ENCODE measurements around the gene MBD3L1.

Gene MBD3L1

GRCh38 chr19:8832132-8833021 lies at the start of gene MBD3L1, which contains the start of gene ZNF558:
MBD3L1 (plus strand) TSS chr19:8832377; CDS start chr19:8842679, 10,302 bp downstream.
ZNF558 (minus strand) TSS chr19:8832304; CDS start chr19:8822659, 9,645 bp downstream.
- no peak for TF ChIP-seq CTCF (IDR thresholded peaks at IDR 0.05; ENCODE audit: low read length, missing control alignments)
- H3K4me3 ChIP-seq (replicated peaks; ENCODE audit: low read depth, low read length), result peak within 1 kb of the TSS; percentile 81
- peak; percentile 98 for DNase-seq (ENCODE audit: low read depth)

- H3K4me3 ChIP-seq (replicated peaks; ENCODE audit: low read depth, low read length), result no peak overlapping the region
- no peak for DNase-seq (ENCODE audit: low read depth)
- TF ChIP-seq CTCF (IDR thresholded peaks at IDR 0.05; ENCODE audit: low read length, missing control alignments), result no peak
These were observed 37.4 kb upstream of the MBD3L1 start for GRCh38 chr19:8794823-8795222.

DNA sequence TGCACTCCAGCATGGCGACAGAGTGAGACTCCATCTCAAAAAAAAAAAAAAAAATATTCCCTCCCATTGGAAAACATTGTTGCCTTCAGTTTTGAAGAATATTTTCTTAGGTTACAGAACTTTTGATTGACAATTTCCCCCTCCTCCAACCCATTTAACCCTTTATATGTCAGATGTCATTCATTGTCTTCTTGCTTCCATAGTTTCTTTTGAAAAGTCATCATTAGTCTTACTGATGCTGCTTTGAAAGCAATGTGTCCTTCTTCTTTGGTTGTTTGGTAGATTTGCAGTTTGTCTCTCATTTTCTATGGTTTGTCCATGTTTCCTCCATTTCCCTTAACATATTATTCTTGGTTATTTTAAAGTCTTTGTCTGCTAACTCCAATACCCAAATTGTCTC lies 25.5 kb upstream of the MBD3L1 start:
- no peak for TF ChIP-seq CTCF (IDR thresholded peaks at IDR 0.05; ENCODE audit: low read length, missing control alignments)
- no peak for DNase-seq (ENCODE audit: low read depth)

DNA sequence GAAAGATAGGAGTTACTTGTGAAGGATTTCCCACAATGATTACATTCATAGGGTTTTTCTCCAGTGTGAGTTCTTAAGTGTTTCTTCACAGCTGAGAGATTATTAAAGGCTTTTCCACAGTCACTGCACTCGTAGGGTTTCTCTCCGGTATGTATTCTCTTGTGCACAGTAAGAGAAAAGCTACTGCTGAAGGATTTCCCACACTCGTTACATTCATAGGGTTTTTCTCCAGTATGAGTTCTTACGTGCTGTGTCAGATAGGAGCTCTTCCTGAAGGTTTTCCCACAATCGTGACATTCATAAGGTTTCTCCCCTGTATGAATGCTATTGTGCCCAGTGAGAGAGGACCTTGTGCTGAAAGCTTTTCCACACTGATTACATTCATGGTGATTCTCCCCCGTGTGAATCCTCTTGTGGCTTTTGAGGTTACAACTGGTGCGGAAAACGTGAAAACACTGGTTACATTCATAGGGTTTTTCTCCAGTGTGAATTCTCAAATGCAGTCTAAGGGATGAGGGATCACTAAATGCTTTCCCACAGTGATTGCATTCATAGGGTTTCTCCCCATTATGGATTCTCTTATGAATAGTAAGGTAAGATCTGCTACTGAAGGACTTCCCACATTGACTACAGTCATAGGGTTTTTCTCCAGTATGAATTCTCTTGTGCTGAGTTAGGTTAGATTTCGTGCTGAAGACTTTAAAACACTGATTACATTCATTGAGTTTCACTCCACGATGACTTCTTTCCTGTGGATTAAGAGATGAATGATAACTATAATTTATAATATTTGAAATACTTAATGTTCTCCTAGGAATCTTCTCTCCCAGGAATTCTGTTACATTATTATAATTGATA lies 20.6 kb upstream of the MBD3L1 start:
- no peak for TF ChIP-seq CTCF (IDR thresholded peaks at IDR 0.05; ENCODE audit: low read length, missing control alignments)

More for the DNA sequence above, 25.5 kb upstream of the MBD3L1 start:
- H3K4me3 ChIP-seq (replicated peaks; ENCODE audit: low read depth, low read length), result no peak overlapping the region

DNA sequence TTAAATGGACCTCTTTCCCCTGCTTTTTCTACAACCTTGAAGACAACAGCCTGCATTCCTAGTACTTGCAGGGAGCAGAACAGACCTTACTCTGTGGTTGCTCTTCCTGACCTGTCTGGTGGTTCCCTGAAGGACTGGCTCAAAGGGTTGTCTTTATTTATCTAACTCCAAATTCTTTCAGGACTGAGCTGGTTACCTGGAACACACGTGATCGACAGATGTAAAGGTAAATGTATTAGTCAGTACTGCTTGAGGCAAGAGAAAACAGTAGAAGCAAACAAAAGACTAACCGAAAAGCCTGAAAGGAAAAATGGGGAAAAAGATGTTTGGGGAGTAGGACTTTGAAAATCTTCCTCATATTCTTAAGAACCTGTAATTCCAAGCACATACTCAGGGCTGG lies 18.0 kb upstream of the MBD3L1 start:
- TF ChIP-seq CTCF (IDR thresholded peaks at IDR 0.05; ENCODE audit: low read length, missing control alignments), result no peak
- DNase-seq (ENCODE audit: low read depth), result no peak
- no peak overlapping the region for H3K4me3 ChIP-seq (replicated peaks; ENCODE audit: low read depth, low read length)

More for the DNA sequence above, 20.6 kb upstream of the MBD3L1 start:
- no peak overlapping the region for H3K4me3 ChIP-seq (replicated peaks; ENCODE audit: low read depth, low read length)
- peak; percentile 15 for DNase-seq (ENCODE audit: low read depth)

DNA sequence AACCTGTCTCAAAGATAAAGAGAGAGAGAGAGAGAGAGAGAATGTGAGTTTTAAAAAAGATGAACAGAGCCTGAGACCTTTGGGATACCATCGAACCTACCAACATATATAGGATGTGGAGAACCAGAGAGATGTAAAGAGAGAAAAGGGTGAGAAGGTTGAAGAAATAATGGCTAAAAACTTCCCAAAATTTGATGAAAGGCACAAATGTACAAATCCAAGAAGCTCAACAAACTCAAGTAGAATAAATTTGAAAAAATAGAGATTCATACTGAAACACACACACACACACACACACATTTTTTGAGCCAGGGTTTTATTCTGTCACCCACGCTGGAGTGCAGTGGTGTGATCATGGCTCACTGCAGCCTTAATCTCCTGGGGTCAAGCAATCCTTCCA lies 16.4 kb upstream of the MBD3L1 start:
- TF ChIP-seq CTCF (IDR thresholded peaks at IDR 0.05; ENCODE audit: low read length, missing control alignments), result no peak
- no peak overlapping the region for H3K4me3 ChIP-seq (replicated peaks; ENCODE audit: low read depth, low read length)
- DNase-seq (ENCODE audit: low read depth), result no peak
